HS-27A (cell line): ENCODE measurements around the gene CMKLR1.

Experiments used
- DNase-seq: peaks from one replicate; pipeline ENCODE4 v3.0.0-alpha.2; 2012; ENCODE audit warnings: low read depth, missing footprints

Gene CMKLR1

GRCh38 chr12:108298761-108299275 lies 40.3 kb downstream of the CMKLR1 start:
- DNase-seq: no peak

GRCh38 chr12:108297895-108298760 lies 41.0 kb downstream of the CMKLR1 start:
- no peak for DNase-seq

DNA sequence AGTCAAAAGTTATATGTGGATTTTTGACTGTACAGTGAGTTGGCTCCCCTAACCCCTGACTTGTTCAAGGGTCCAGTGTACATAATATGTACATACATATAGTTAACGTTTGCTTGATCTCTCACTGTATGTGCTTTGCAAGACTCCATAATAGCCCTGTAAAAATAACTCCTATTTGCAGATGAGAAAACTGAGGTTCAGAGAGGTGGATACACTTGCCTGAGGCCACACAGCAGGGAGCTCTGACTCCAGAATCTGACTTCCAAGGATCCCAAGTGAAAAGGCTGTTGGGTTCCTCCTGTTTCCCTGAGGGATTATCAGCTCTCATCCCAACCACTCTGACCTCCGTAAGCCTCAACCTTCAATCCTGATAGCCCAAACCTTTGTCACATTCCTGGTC lies 41.7 kb downstream of the CMKLR1 start:
- DNase-seq: no peak

DNA sequence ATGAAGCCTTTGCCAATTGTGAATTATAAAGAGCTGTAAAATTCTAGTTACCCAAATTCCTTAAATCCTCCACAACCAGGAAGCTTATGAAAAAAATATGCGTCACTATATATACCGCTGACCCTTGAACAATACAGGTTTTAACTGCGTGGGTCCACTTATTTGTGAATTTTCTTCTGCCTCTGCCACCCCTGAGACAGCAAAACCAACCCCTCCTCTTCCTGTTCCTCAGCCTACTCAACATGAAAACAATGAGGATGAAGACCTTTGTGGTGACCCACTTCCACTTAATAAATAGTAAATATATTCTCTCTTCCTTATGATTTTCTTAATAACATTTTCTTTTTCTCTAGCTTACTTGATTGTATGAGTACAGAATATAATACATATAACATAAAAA lies 42.2 kb downstream of the CMKLR1 start:
- no peak for DNase-seq

DNA sequence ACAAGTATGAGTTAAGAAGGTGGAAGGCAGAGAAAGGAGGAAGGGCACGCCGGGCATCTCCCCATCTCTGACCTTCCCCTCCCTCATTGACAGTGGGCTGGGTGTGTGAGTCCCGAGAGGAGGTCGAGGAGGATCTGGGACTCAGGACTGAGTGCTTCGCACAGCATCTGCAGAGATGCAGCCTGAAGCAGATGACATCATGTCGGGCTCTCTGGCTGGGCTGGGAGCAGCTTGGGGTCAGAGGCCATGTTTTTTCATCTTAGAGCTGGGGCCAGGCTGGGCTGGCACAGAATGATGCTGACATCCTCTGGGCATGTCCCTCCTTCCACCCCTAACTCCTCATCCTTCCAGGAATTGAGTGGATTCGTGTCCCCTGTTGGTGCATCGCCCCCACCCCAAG lies 43.5 kb downstream of the CMKLR1 start:
- no peak for DNase-seq

DNA sequence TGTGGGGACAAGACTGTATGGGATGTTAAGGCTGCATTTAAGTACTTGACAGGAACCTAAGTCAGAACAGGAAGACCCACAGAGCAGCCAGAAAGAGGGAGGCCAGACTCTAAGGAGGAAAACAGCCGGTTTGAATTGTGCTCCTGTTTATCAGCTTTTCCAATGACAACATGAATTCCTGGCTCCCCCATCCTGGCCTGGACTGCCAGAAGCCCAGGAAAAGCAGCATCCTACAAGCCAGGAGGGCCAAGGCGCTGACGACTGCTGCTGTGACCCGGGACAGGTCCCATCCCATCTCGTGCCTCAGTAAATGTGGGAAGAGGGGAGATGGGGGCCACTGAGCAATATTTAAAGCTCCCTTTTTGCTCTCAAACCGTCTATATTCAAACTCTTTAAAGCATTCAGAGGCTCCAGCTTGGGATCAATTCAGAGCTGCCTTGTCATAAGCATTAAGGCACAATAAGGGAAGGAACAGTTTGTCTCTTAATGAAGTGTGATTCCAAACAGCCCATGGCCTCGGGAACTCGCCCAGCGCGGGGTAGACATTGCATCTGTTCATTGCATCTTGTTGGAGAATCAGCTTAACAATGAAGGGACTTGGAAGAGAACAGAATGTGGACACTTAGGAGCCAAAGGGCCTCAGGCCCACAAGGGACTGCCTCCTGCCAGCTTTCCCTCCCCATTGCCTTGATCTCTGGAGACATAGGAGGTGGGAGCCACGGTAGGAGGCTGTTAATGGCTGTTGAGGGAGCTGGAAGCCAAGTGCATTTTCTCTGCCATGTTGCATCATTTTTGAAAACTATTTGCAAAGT lies 49.6 kb downstream of the CMKLR1 start:
- DNase-seq: no peak

DNA sequence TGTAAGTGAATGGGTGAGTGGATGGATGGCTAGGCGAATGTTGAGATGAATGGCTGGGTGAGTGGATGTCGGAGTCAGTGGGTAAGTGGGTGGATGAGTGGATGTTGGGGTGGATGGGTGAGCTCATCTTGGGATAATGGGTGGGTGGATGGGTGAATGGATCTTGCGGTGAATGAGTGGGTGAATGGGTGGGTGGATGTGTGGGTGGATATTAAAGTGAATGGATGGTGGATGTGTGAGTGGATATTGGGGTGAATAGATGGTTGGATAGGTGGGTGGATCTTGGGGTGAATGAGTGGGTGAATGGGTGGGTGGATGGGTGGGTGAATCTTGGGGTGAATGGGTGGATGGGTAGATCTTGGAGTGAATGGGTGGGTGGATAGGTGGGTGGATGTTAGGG lies 51.9 kb downstream of the CMKLR1 start:
- no peak for DNase-seq

- DNase-seq: no peak
Measured at GRCh38 chr12:108285016-108285415, 54.1 kb downstream of the CMKLR1 start.

DNA sequence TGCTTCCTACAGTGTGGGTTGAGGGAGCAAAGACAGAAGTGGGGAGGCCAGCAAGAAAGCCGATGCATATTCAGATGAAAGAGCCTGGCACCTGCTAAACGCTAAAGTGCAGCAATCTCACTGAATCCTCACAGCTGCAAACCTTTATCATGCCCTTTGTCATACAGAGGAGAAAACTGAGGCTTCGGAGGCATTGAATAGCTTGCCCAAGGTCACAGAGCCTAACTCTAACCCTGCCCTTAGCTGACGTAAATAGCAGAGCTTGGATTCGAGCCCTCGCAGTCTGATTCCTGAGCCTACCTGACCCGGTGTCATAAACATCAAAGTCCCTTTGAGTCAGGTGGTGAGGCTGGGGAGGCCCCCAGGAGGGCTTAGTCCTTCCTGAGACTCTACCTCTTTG lies 54.9 kb downstream of the CMKLR1 start:
- DNase-seq: no peak

- DNase-seq: no peak
Measured at GRCh38 chr12:108282676-108283075, 56.4 kb downstream of the CMKLR1 start.

GRCh38 chr12:108282160-108282559 lies 57.0 kb downstream of the CMKLR1 start:
- no peak for DNase-seq

DNA sequence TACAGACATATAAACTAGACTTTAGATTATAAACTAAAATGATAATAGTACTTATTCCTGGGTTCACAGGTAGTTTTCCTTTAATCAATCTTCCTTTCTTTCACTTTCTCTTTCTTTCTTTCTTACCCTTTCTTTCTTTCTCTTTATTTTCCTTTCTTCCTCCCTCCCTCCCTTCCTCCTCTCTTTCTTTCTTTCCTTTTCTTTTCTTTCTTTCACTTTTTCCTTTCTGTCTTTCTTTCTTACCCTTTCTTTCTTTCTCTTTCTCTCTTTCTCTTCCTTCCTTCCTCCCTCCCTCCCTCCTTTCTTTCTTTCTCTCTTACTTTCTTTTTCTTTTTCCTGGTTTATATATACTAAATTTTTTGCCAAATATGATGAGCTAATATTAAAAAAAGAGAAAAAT lies 61.5 kb downstream of the CMKLR1 start:
- DNase-seq: no peak

- DNase-seq: no peak
Measured at GRCh38 chr12:108273217-108273616, 65.9 kb downstream of the CMKLR1 start.

- DNase-seq: no peak
Measured at GRCh38 chr12:108271951-108272872, 66.9 kb downstream of the CMKLR1 start.

- DNase-seq: no peak
Measured at GRCh38 chr12:108270849-108271143, 68.3 kb downstream of the CMKLR1 start.

DNA sequence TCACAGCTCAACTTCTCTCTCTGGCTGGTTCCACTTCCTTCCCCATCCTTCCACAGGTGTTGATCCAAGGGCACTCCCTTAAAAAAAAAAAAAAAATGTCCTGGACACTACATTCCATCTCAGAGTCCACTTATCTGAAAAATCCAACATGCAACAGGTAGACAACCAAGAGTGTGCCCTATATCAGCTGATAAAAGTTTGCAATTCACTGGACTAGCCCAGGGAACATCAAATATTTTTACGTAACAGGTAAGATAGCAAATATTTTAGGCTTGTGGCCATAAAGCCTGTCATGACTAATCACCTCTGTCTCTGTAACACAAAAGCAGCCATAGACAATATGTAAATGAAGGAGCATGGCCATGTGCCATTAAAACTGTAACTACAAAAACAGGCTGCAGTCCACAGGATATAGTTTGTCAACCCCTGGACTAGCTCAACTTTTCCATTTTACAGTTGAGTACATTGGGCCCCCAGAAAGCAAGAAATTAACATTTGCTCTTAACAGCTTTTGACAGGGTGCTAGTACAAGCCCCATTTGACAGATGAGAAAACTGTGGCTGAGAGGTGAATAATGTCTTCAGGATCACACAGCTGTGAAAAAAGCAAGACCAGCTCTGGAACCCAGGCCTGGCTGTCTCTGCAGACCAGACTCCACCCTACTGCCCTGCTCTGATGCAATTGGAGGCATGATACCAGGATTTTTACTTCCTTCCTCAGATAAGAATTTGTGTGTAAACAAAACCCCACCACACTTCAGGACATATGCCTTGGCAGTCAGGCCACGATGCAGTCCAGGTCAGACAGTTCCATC lies 68.9 kb downstream of the CMKLR1 start:
- DNase-seq: no peak

GRCh38 chr12:108269224-108269623 lies 69.9 kb downstream of the CMKLR1 start:
- DNase-seq: no peak

DNA sequence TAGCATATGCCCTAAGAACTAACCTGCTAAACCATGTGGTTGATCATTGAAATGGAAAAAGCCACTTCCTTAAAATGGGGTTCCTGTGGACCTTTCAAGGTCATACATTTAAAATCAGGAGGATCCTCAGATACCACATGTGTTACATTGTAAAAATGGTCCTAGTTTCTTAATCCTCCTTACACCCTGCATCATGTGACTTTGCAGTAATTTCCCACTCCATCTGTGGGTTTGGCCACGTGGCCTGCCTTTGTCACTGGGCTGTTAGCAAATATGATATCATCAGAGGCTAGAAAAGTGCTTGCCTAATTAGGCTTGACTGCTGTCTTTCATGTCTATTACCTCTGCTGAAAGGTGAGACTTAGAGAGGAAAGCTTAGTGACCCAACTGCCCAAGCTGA lies 70.7 kb downstream of the CMKLR1 start:
- no peak for DNase-seq

GRCh38 chr12:108267450-108267849 lies 71.7 kb downstream of the CMKLR1 start:
- DNase-seq: no peak

- DNase-seq: no peak
Measured at GRCh38 chr12:108266131-108266530, 73.0 kb downstream of the CMKLR1 start.

DNA sequence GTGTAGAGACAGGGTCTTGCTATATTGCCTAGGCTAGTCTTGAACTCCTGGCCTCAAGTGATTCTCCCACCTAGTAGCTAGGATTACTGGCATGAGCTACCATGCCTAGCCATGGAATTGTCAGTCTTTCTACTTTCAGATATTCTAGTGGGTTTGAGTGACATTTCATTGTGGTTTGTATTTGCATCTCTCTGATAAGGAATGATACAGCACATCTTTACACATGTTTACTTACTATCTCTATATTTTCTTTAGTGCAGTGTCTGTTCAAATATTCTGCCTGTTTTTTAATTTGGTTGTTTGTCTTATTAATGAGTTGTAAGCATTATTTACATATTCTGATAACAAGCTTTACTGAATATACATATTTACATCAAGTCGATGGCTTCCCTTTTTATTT lies 73.6 kb downstream of the CMKLR1 start:
- DNase-seq: no peak
